Heart left ventricle (tissue), 16 donors: Measurements from ENCODE around the gene PMEPA1. TPM values are rescaled to one million over a fixed set of nuclear protein-coding genes. Genes with fewer than 3 reads are reported as not detected.

Experiments
- ATAC-seq, 4 donors: fragments of 200-7000 bp; cut with Tn5 transposase; one replicate each; pipeline ENCODE4 v1.9.1; 2020 to 2022; ENCODE audit warnings: moderate library complexity in 4 of 4, mild to moderate bottlenecking in 3 of 4, moderate number of reproducible peaks in 1 of 4
- DNase-seq, 5 donors: peaks; one replicate each; pipeline ENCODE4 v3.0.0-alpha.2; 2020
- H3K27ac ChIP-seq, 12 donors: fragments of 200-600 bp; sonication (generic) in 4 of 12; one replicate each; pipeline versions ENCODE4 v1.5.0 to v1.8.0; 2016 to 2022; ENCODE audit warnings: mild to moderate bottlenecking in 2 of 12
- H3K27me3 ChIP-seq, 9 donors: fragments of 200-600 bp; sonication (generic) in 2 of 9; one replicate each; pipeline versions ENCODE4 v1.5.1 to v1.8.0; 2016 to 2022; ENCODE audit warnings: mild to moderate bottlenecking in 3 of 9
- H3K36me3 ChIP-seq, 9 donors: fragments of 200-600 bp; sonication (generic) in 2 of 9; one replicate each; pipeline versions ENCODE4 v1.5.0 to v1.8.0; 2018 to 2022; ENCODE audit warnings: mild to moderate bottlenecking in 2 of 9
- H3K4me1 ChIP-seq, 12 donors: fragments of 200-600 bp; sonication (generic) in 4 of 12; one replicate each; pipeline versions ENCODE4 v1.5.0 to v1.8.0; 2016 to 2022; ENCODE audit warnings: mild to moderate bottlenecking in 3 of 12
- H3K4me3 ChIP-seq, 12 donors: fragments of 200-600 bp; sonication (generic) in 4 of 12; one replicate each; pipeline versions ENCODE4 v1.5.0 to v1.8.0; 2017 to 2022; ENCODE audit warnings: mild to moderate bottlenecking in 9 of 12, moderate library complexity in 4 of 12
- H3K9me3 ChIP-seq, 12 donors: fragments of 200-600 bp; sonication (generic) in 4 of 12; one replicate each; pipeline versions ENCODE4 v1.5.0 to v1.8.0; 2016 to 2022; ENCODE audit warnings: mild to moderate bottlenecking in 1 of 12
- CTCF ChIP-seq, 12 donors: fragments of 200-600 bp; sonication (generic) in 4 of 12; IDR thresholded peaks; one replicate each; pipeline versions ENCODE4 v1.5.0 to v1.8.0; 2018 to 2022; ENCODE audit warnings: antibody characterized with exemption in 12 of 12, mild to moderate bottlenecking in 5 of 12
- POLR2A ChIP-seq, 2 donors: fragments of 450-650 bp; IDR thresholded peaks; one replicate each; pipeline ENCODE4 v1.6.1; 2017; ENCODE audit warnings: antibody characterized with exemption in 2 of 2, mild to moderate bottlenecking in 2 of 2, moderate library complexity in 2 of 2
- WGBS, 4 donors: extraction: QIAGEN DNeasy Blood & Tissue Kit in 2 of 4; methylation state at CpG; one replicate each; pipeline versions ENCODE4 v1.1.5 to v1.1.7; 2013 to 2018; 5-methylcytosine and 5-hydroxymethylcytosine counted together
- intact Hi-C, 10 donors: fragments of 100-400 bp; cut with DNase I; formaldehyde crosslinking; loops; one replicate each; pipeline versions ENCODE4 v1.11.1 to v1.14.2; 2022
- polyA plus RNA-seq, 2 donors: library from polyadenylated mRNA; stranded (reverse); fragments of 200-250 nt; gene quantifications; one replicate each; pipeline ENCODE4 v1.2.3, GENCODE V29; 2013
- total RNA-seq, 9 donors: library from RNA; depleted of rRNA in 2 of 9; stranded (reverse); fragments of >200 nt in 2 of 9; fragmentation: NEBNext Ultra II Directional in 3 of 9; extraction: Animal tissue kit (Norgen Biotek cat#: 25700) in 3 of 9; gene quantifications; one replicate each; pipeline versions ENCODE4 v1.1.0 to v1.2.4, GENCODE V29; 2016 to 2023
- donor health status: ischemic (EF 13 %, LVEDD 7.1; RV severe dilation, severe dysfunction).
- donor health status: healthy with polysubstance abuse.
- donor health status: DM: no; HTN: yes; CAD: no.
- donor health status: DM: no; HTN: no; CAD: no.
- donor health status: ischemic (EF 25% LVEDD 6.9; RV normal size, moderate dysfunction).
- donor health status: ischemic (EF 25% LVEDD 5.7; RV mildly dilated, moderate dysfunction).
- donor health status: healthy.
- donor health status: DM: yes; HTN: yes; CAD: no.
- donor health status: ischemic (EF 35%, LVEDD 5.7; RV mildly dilated, moderate dysfunction).
- donor health status: nonischemic (EF 11% LVEDD 7.7; RV severe dilation, severe dysfunction).
- donor health status: DM: yes; HTN: yes; CAD: no.
- donor health status: PGD.
- donor health status: ischemic (EF 29% LVEDD 5.4; RV normal size, mild dysfunction).
- donor health status: nonischemic (EF 23%, LVEDD 6.1; RV moderate dilation, normal function).

Gene PMEPA1
- total and polyA plus RNA-seq, 11 donors: 12.6 to 115 (median 30.0) TPM

GRCh38 chr20:57712851-57713504, 3.2 kb upstream of the PMEPA1 start:
- Histone ChIP-seq H3K27ac (peak overlapping the region in 6 of 12 donors; percentile 15 to 74 (median 48)), H3K4me3 (no peak overlapping the region)

GRCh38 chr20:57712341-57712740, 2.5 kb upstream of the PMEPA1 start:
- intact Hi-C loops: loop anchor here in 5 of 10 donors (5.0 to 10.0 kb wide), 4 partner anchors 35 to 372 kb away; partner anchors contain the start of gene RBM38 (in 1 of the 5)
- WGBS, 4 donors: 71 to 85% (median 78%) methylated on average over 8 to 9 of the region's 9 CpGs
- no peak overlapping the region for H3K4me3 ChIP-seq
- H3K36me3 ChIP-seq: no peaks in the 10 kb centered on the region
- DNase-seq: no peak
- ATAC-seq: no peak
- peak overlapping the region in 4 of 12 donors; percentile 2 to 74 (median 24) for H3K27ac ChIP-seq
- TF ChIP-seq CTCF (IDR thresholded peaks at IDR 0.05): no peak
- TF ChIP-seq POLR2A (IDR thresholded peaks at IDR 0.05): no peak
- H3K4me1 ChIP-seq: peaks cover 0 to 76% (median 45%) of the 10 kb centered on the region in 12 donors
- H3K9me3 ChIP-seq: no peaks in the 10 kb centered on the region
- peaks cover 0 to 3% (median 0%) of the 10 kb centered on the region in 9 donors for H3K27me3 ChIP-seq

More at GRCh38 chr20:57712851-57713504, 3.2 kb upstream of the PMEPA1 start:
- Histone ChIP-seq H3K4me1 (peaks cover 0 to 76% (median 44%) of the 10 kb centered on the region in 12 donors), H3K36me3 (no peaks in the 10 kb centered on the region), H3K27me3 (peaks cover 0 to 3% (median 0%) of the 10 kb centered on the region in 9 donors), H3K9me3 (no peaks in the 10 kb centered on the region)
- ATAC-seq: no peak
- intact Hi-C loops: loop anchor here in 5 of 10 donors (5.0 to 10.0 kb wide), 4 partner anchors 34 to 372 kb away; partner anchors contain the start of gene RBM38 (in 1 of the 5)
- WGBS, 4 donors: 58 to 68% (median 62%) methylated on average over 5 of the region's 5 CpGs
- TF ChIP-seq CTCF (IDR thresholded peaks at IDR 0.05): no peak
- TF ChIP-seq POLR2A (IDR thresholded peaks at IDR 0.05): no peak
- DNase-seq: no peak

GRCh38 chr20:57711826-57712225, 2.0 kb upstream of the PMEPA1 start:
- no peak for ATAC-seq
- whole genome bisulfite sequencing, 4 donors: 65 to 76% (median 72%) methylated on average over 7 of the region's 7 CpGs
- TF ChIP-seq POLR2A (IDR thresholded peaks at IDR 0.05) (no peak), CTCF (IDR thresholded peaks at IDR 0.05) (no peak)
- H3K27ac ChIP-seq: peak overlapping the region in 4 of 12 donors; percentile 9 to 96 (median 92)
- intact Hi-C loops: loop anchor here in 5 of 10 donors (2.0 to 10.0 kb wide), 5 partner anchors 35 to 373 kb away; partner anchors contain the start of gene RBM38 (in 1 of the 5)
- peak overlapping the region in 1 of 12 donors; percentile 75 for H3K4me3 ChIP-seq
- peaks cover 0 to 78% (median 43%) of the 10 kb centered on the region in 12 donors for H3K4me1 ChIP-seq
- no peak for DNase-seq
- peaks cover 0 to 3% (median 0%) of the 10 kb centered on the region in 9 donors for H3K27me3 ChIP-seq
- no peaks in the 10 kb centered on the region for H3K9me3 ChIP-seq
- no peaks in the 10 kb centered on the region for H3K36me3 ChIP-seq

- WGBS, 4 donors: 59 to 80% (median 74%) methylated on average over 4 to 8 of the region's 8 CpGs
- TF ChIP-seq POLR2A (IDR thresholded peaks at IDR 0.05) (no peak), CTCF (IDR thresholded peaks at IDR 0.05) (peak in 2 of 12 donors; percentile 6 to 11)
- H3K27ac ChIP-seq: peak overlapping the region in 9 of 12 donors; percentile 11 to 98 (median 93)
- no peaks in the 10 kb centered on the region for H3K9me3 ChIP-seq
- peak overlapping the region in 8 of 12 donors; percentile 68 to 96 (median 77) for H3K4me3 ChIP-seq
- no peaks in the 10 kb centered on the region for H3K36me3 ChIP-seq
- ATAC-seq (no peak), DNase-seq (peak in 1 of 5 donors; percentile 7)
- peaks cover 0 to 73% (median 41%) of the 10 kb centered on the region in 12 donors for H3K4me1 ChIP-seq
- intact Hi-C loops: loop anchor here in 5 of 10 donors (2.0 to 10.0 kb wide), 5 partner anchors 36 to 373 kb away; partner anchors contain the start of gene RBM38 (in 1 of the 5)
- H3K27me3 ChIP-seq: peaks cover 0 to 3% (median 0%) of the 10 kb centered on the region in 9 donors
Observed at GRCh38 chr20:57711311-57711712, 1.5 kb upstream of the PMEPA1 start.
